Measurements from ENCODE around the gene BZW2.

- TF ChIP-seq POLR2A (IDR thresholded peaks at IDR 0.05; ENCODE audit: low read length) (no peak), GATA1 (IDR thresholded peaks at IDR 0.05; ENCODE audit: low read depth, low read length) (no peak)
Observed at GRCh38 chr7:16684935-16685334, 39.0 kb downstream of the BZW2 start.
